Thyroid gland (tissue), 4 donors: ENCODE data around the gene EXOSC9. TPM values are rescaled to one million over a fixed set of nuclear protein-coding genes. Genes with fewer than 3 reads are reported as not detected.

Source experiments
- DNase-seq, 2 donors: peaks; one replicate each; pipeline ENCODE4 v3.0.0-alpha.2; 2019
- H3K27ac ChIP-seq, 3 donors: fragments of 200-600 bp; sonication (generic); 1 replicate in 2 of 3; 2 replicates in 1 of 3; pipeline ENCODE4 v1.5.1; 2016 to 2019; ENCODE audit warnings: mild to moderate bottlenecking in 1 of 3, moderate library complexity in 1 of 3
- H3K27me3 ChIP-seq: fragments of 200-600 bp; sonication (generic); one replicate; pipeline ENCODE4 v1.5.1; 2019
- H3K36me3 ChIP-seq, 2 donors: fragments of 200-600 bp; sonication (generic); one replicate each; pipeline ENCODE4 v1.5.1; 2016 to 2019
- H3K4me1 ChIP-seq, 2 donors: fragments of 200-600 bp; sonication (generic); one replicate each; pipeline ENCODE4 v1.5.1; 2017 to 2019
- H3K4me3 ChIP-seq, 3 donors: fragments of 200-600 bp; sonication (generic); replicated peaks in 1 of 3; 1 replicate in 2 of 3; 2 replicates in 1 of 3; pipeline ENCODE4 v1.5.1; 2016; ENCODE audit warnings: mild to moderate bottlenecking in 1 of 3
- H3K9me3 ChIP-seq: fragments of 200-600 bp; sonication (generic); one replicate; pipeline ENCODE4 v1.5.1; 2017
- POLR2A ChIP-seq, 2 donors: fragments of 450-650 bp; IDR thresholded peaks; one replicate each; pipeline ENCODE4 v1.6.1; 2017; ENCODE audit warnings: antibody characterized with exemption in 2 of 2, mild to moderate bottlenecking in 2 of 2, moderate library complexity in 1 of 2
- WGBS, 2 donors: methylation state at CpG; one replicate each; pipeline ENCODE4 v1.1.5; 2017; 5-methylcytosine and 5-hydroxymethylcytosine counted together
- intact Hi-C: fragments of 100-400 bp; cut with DNase I; formaldehyde crosslinking; loops from one replicate; pipeline ENCODE4 v1.15.1; 2023
- total RNA-seq, 4 donors: library from RNA; depleted of rRNA; stranded (reverse); fragments of >200 nt; gene quantifications; one replicate each; pipeline ENCODE4 v1.2.3, GENCODE V29; 2016
- TF ChIP-seq, protein P1 (sequence below), 6 experiments: fragments of 200-600 bp in 3 of 6; fragments of 450-650 bp in 3 of 6; sonication (generic) in 3 of 6; IDR thresholded peaks; one replicate each; pipeline ENCODE4 v1.5.1; 2016 to 2019; ENCODE audit warnings: antibody characterized with exemption in 6 of 6, mild to moderate bottlenecking in 2 of 6, inconsistent platforms in 1 of 6, moderate library complexity in 1 of 6

The EXOSC9 gene
- total RNA-seq, 4 donors from 2014 or later, result 9.6 to 21.0 (median 15.6) TPM

DNA sequence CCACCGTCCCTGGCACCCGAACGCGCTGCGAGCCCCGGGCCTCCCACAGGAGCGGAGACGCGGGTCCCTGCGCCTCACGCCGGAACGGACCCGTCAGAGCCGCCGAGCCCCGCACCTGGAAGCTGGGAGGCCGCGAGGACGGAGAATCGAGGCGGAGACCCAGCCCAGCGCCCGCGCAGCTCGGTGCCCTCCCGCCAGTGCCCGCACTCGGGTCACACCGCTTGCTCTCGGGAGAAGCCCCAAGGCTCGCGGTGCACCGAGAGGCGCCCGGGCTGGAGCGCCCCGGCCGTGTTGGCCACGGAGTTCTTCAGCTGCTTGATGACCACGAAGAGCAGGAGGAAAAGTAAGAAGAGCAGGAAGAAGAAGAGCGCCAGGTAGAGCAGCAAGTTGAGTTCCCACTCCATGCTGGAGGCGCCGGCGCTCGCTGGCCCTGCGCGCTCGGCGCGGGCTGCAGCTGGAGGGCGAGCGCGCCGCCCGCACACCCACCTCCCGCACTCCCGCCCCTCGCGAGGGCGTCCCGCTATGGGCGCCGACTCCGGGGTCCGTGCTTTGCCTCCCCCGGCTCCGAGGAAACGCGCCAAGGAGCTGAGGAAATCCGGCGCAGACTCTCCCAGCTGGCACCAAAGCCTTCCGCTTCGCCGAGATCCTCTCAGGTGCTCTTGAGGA, 36.3 kb upstream of the EXOSC9 start, which contains the start of gene SMIM43:
TSS of gene SMIM43 (minus strand) at position 463 of the 666 bp plus-strand sequence. CDS start at position 404, 59 bp downstream.
- intact Hi-C loops, result no loop called here
- Histone ChIP-seq H3K9me3 (no peaks in the 10 kb centered on the region), H3K4me1 (peaks cover 0 to 9% of the 10 kb centered on the region in 2 donors), H3K27me3 (no peaks in the 10 kb centered on the region), H3K36me3 (no peaks in the 10 kb centered on the region), H3K4me3 (peak within 1 kb of the TSS in 2 of 3 donors; percentile 13 to 33), H3K27ac (no peak within 1 kb of the TSS)
- TF ChIP-seq, protein P1, sequence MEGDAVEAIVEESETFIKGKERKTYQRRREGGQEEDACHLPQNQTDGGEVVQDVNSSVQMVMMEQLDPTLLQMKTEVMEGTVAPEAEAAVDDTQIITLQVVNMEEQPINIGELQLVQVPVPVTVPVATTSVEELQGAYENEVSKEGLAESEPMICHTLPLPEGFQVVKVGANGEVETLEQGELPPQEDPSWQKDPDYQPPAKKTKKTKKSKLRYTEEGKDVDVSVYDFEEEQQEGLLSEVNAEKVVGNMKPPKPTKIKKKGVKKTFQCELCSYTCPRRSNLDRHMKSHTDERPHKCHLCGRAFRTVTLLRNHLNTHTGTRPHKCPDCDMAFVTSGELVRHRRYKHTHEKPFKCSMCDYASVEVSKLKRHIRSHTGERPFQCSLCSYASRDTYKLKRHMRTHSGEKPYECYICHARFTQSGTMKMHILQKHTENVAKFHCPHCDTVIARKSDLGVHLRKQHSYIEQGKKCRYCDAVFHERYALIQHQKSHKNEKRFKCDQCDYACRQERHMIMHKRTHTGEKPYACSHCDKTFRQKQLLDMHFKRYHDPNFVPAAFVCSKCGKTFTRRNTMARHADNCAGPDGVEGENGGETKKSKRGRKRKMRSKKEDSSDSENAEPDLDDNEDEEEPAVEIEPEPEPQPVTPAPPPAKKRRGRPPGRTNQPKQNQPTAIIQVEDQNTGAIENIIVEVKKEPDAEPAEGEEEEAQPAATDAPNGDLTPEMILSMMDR (IDR thresholded peaks at IDR 0.05), result no peak
- TF ChIP-seq POLR2A (IDR thresholded peaks at IDR 0.05), result no peak
- DNase-seq, result peak in 1 of 2 donors; percentile 9
- 1 to 5% methylated on average over 18 to 41 of the region's 75 CpGs for WGBS, 2 donors

DNA sequence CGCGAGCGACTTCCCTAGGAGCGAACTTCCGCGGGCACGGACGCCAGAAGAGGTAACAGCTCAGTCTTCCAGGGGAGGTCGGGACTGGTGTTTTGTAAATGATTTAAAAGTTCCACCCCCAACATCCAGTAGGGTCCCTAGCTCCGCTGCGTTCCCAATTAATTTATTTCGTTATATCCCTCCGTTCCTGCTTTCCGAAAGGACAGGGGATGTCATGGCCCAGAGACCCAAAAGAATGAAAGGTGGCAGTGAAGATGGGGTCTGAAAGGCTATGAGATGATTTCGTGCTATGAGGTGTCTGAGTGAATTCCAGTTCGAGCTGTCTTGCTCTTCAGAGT, 35.8 kb upstream of the EXOSC9 start:
- TF ChIP-seq, protein P1 (IDR thresholded peaks at IDR 0.05), result no peak
- TF ChIP-seq POLR2A (IDR thresholded peaks at IDR 0.05), result no peak
- Histone ChIP-seq H3K4me3 (peak overlapping the region in 2 of 3 donors; percentile 13 to 33), H3K36me3 (no peaks in the 10 kb centered on the region), H3K27ac (no peak overlapping the region), H3K9me3 (no peaks in the 10 kb centered on the region), H3K4me1 (peaks cover 0 to 9% of the 10 kb centered on the region in 2 donors), H3K27me3 (no peaks in the 10 kb centered on the region)
- 7 to 10% methylated on average over 13 to 16 of the region's 16 CpGs for WGBS, 2 donors
- intact Hi-C loops, result no loop called here
- DNase-seq, result no peak

DNA sequence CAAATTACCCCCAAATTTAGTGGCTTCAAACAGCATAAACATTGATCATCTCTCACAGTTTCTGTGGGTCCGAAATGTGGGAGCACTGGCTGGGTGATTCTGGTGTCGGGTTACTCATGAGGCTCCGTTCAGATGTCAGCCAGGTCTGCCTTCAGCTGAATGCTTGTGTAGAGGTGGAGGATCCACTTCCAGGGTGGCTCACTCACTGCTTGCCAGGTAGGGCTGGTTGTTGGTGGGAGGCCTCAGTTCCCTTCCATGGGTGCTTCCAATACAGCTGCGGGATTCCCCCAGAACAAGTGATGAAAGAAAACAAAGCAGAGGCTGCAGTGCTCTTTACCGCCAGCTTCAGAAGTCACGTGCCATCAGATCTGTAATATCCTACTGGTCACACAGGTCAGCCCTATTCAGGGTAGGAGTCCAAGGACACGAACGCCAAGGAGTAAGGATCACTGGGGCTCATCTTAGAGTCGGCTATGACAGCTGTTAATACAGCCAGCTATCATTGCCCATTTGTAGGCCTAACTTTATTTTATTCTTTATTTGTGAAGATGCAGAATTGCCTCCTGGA, 35.1 kb upstream of the EXOSC9 start:
- DNase-seq, result no peak
- TF ChIP-seq, protein P1 (IDR thresholded peaks at IDR 0.05), result no peak
- TF ChIP-seq POLR2A (IDR thresholded peaks at IDR 0.05), result no peak
- Histone ChIP-seq H3K27ac (no peak overlapping the region), H3K4me1 (peaks cover 0 to 9% of the 10 kb centered on the region in 2 donors), H3K27me3 (no peaks in the 10 kb centered on the region), H3K9me3 (no peaks in the 10 kb centered on the region), H3K4me3 (no peak overlapping the region), H3K36me3 (no peaks in the 10 kb centered on the region)
- intact Hi-C loops, result no loop called here
- 75 to 86% methylated on average over 9 of the region's 9 CpGs for WGBS, 2 donors

DNA sequence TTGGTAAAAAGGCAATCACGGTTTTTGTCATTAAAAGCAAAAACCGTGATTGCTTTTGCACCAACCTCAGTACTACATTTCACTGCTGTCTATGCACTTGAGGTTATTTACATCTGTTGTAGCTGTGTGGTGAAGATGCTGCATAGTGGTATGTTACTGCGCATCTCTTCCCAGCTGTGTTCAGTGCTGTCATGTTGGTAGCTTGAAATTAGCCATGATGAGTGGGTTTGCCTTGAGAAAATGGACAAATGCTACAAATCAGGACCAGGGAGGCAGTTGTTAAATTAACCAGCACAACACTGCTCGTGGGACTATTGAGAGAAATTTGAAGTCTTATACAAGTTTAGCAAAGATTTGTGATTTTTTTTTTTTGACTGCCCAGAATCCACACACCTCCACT, 34.0 kb upstream of the EXOSC9 start:
- WGBS, 2 donors, result 92 to 94% methylated on average over 4 of the region's 4 CpGs
- TF ChIP-seq, protein P1 (IDR thresholded peaks at IDR 0.05), result no peak
- TF ChIP-seq POLR2A (IDR thresholded peaks at IDR 0.05), result no peak

DNA sequence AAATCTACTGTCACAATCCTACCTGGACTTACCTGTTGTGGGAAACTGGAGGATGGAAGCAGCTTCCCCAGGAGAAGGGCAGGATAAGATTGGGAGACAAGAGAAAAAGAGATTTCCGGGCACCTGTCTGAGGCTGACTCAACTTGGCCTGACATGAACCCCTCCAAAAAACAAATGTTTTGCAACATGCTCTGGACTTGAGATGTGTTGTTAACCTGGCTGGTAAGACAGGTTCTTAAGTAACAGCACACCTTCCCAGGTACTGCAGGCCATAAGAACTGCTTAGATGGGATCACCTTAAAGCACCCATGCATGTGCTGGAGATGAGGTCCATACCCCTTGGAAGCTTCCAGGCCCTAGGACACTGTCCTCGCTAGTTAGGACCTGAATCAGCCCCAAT, 31.8 kb upstream of the EXOSC9 start:
- no peak overlapping the region for H3K4me3 ChIP-seq
- intact Hi-C loops, result no loop called here
- H3K27ac ChIP-seq, result no peak overlapping the region
- TF ChIP-seq, protein P1 (IDR thresholded peaks at IDR 0.05), result no peak
- TF ChIP-seq POLR2A (IDR thresholded peaks at IDR 0.05), result no peak
- no peaks in the 10 kb centered on the region for H3K36me3 ChIP-seq
- no peaks in the 10 kb centered on the region for H3K27me3 ChIP-seq
- H3K9me3 ChIP-seq, result no peaks in the 10 kb centered on the region
- WGBS, 2 donors, result 93 to 96% methylated on average over 2 of the region's 2 CpGs
- no peak for DNase-seq
- H3K4me1 ChIP-seq, result peaks cover 0 to 9% of the 10 kb centered on the region in 2 donors

More for the DNA sequence above, 34.0 kb upstream of the EXOSC9 start:
- peaks cover 0 to 9% of the 10 kb centered on the region in 2 donors for H3K4me1 ChIP-seq
- no peak for DNase-seq
- no peaks in the 10 kb centered on the region for H3K9me3 ChIP-seq
- H3K27me3 ChIP-seq, result no peaks in the 10 kb centered on the region
- intact Hi-C loops, result no loop called here
- H3K27ac ChIP-seq, result no peak overlapping the region
- H3K36me3 ChIP-seq, result no peaks in the 10 kb centered on the region
- H3K4me3 ChIP-seq, result no peak overlapping the region
